Adrenal gland (tissue), 12 donors: ENCODE measurements around the gene SRBD1. TPM values are rescaled to one million over a fixed set of nuclear protein-coding genes. Genes with fewer than 3 reads are reported as not detected.

Experiments
- DNase-seq, 7 donors: peaks; one replicate each; pipeline ENCODE4 v3.0.0-alpha.2; 2019 to 2020
- H3K27ac ChIP-seq, 5 donors: fragments of 200-600 bp; sonication (generic) in 4 of 5; 1 replicate in 3 of 5; 2 replicates in 2 of 5; pipeline versions ENCODE4 v1.5.1 to v1.8.0; 2016 to 2020; ENCODE audit warnings: mild to moderate bottlenecking in 1 of 5
- H3K27me3 ChIP-seq: fragments of 200-600 bp; 2 replicates; pipeline ENCODE4 v1.8.0; 2021
- H3K36me3 ChIP-seq, 2 donors: fragments of 200-600 bp; replicated peaks in 1 of 2; 1 replicate in 1 of 2; 2 replicates in 1 of 2; pipeline versions ENCODE4 v1.5.1 to v1.8.0; 2018 to 2022
- H3K4me1 ChIP-seq, 2 donors: fragments of 200-600 bp; replicated peaks in 1 of 2; 1 replicate in 1 of 2; 2 replicates in 1 of 2; pipeline versions ENCODE4 v1.5.1 to v1.8.0; 2018 to 2021
- H3K4me3 ChIP-seq, 4 donors: fragments of 200-600 bp; sonication (generic) in 3 of 4; one replicate each; pipeline ENCODE4 v1.5.1; 2016 to 2018
- H3K9me3 ChIP-seq, 3 donors: fragments of 200-600 bp; sonication (generic) in 1 of 3; replicated peaks in 1 of 3; 1 replicate in 2 of 3; 2 replicates in 1 of 3; pipeline versions ENCODE4 v1.5.1 to v1.8.0; 2016 to 2021
- CTCF ChIP-seq, 6 experiments: fragments of 450-650 bp in 4 of 6; fragments of 200-600 bp in 2 of 6; sonication (generic) in 1 of 6; IDR thresholded peaks; 1 replicate in 5 of 6; 2 replicates in 1 of 6; pipeline versions ENCODE4 v1.5.1 to v1.8.0; 2016 to 2021; ENCODE audit warnings: antibody characterized with exemption in 6 of 6, mild to moderate bottlenecking in 2 of 6, moderate library complexity in 1 of 6
- POLR2A ChIP-seq, 2 donors: fragments of 450-650 bp; IDR thresholded peaks; one replicate each; pipeline ENCODE4 v1.6.1; 2017; ENCODE audit warnings: antibody characterized with exemption in 2 of 2, mild to moderate bottlenecking in 2 of 2, moderate library complexity in 1 of 2
- WGBS, 4 donors: extraction: QIAGEN DNeasy Blood & Tissue Kit in 2 of 4; methylation state at CpG; one replicate each; pipeline versions ENCODE4 v1.1.5 to v1.1.7; 2013 to 2017; 5-methylcytosine and 5-hydroxymethylcytosine counted together
- intact Hi-C, 2 donors: fragments of 100-400 bp; cut with DNase I; formaldehyde crosslinking; loops; one replicate each; pipeline versions ENCODE4 v1.14.1 to v1.15.0; 2022 to 2023
- polyA plus RNA-seq, 3 donors: library from polyadenylated mRNA; stranded (reverse); fragments of 200-250 nt in 2 of 3; fragments of 350-450 nt in 1 of 3; fragmentation: Illumina TruSeq in 1 of 3; extraction: RNeasy Lipid Tissue Mini Kit (QIAGEN cat#74804) in 1 of 3; gene quantifications; one replicate each; pipeline ENCODE4 v1.2.3, GENCODE V29; 2013 to 2014
- total RNA-seq, 9 donors: library from RNA; depleted of rRNA in 4 of 9; stranded (reverse); fragments of >200 nt in 4 of 9; fragments of 120-200 nt in 1 of 9; fragmentation: NEBNext Ultra II Directional in 1 of 9; extraction: Animal tissue kit (Norgen Biotek cat#: 25700) in 1 of 9; gene quantifications; one replicate each; pipeline versions ENCODE4 v1.1.0 to v1.2.4, GENCODE V29; 2013 to 2023
- donor health status: healthy with polysubstance abuse.
- donor health status: Bipolar disorder and iron deficiency.
- donor health status: DM: yes; HTN: yes; CAD: no.
- donor health status: DM: no; HTN: no; CAD: no.
- donor health status: DM: no; HTN: no; CAD: no.
- donor health status: DM: yes; HTN: yes; CAD: no.

Gene SRBD1
- total and polyA plus RNA-seq, 12 donors = 2.7 to 21.6 (median 13.8) TPM

GRCh38 chr2:45551862-45552261 lies 59.2 kb downstream of the SRBD1 start:
- intact Hi-C loops = no loop called here
- TF ChIP-seq POLR2A (IDR thresholded peaks at IDR 0.05) (no peak), CTCF (IDR thresholded peaks at IDR 0.05) (no peak)
- Histone ChIP-seq H3K4me3 (no peak overlapping the region), H3K4me1 (peaks cover 0 to 5% of the 10 kb centered on the region in 2 donors), H3K9me3 (no peaks in the 10 kb centered on the region), H3K27me3 (no peaks in the 10 kb centered on the region), H3K27ac (no peak overlapping the region), H3K36me3 (no peaks in the 10 kb centered on the region)
- 94 to 97% (median 96%) methylated on average over 5 of the region's 5 CpGs for WGBS, 4 donors
- no peak for DNase-seq

GRCh38 chr2:45545943-45546342 lies 65.1 kb downstream of the SRBD1 start:
- H3K27me3 ChIP-seq = no peaks in the 10 kb centered on the region
- TF ChIP-seq POLR2A (IDR thresholded peaks at IDR 0.05) (no peak), CTCF (IDR thresholded peaks at IDR 0.05) (no peak)
- intact Hi-C loops = no loop called here
- peaks cover 0 to 5% (median 0%) of the 10 kb centered on the region in 3 donors for H3K9me3 ChIP-seq
- no peak overlapping the region for H3K4me3 ChIP-seq
- H3K4me1 ChIP-seq = no peaks in the 10 kb centered on the region
- no peaks in the 10 kb centered on the region for H3K36me3 ChIP-seq
- DNase-seq = no peak
- H3K27ac ChIP-seq = no peak overlapping the region

GRCh38 chr2:45543257-45543656 lies 67.8 kb downstream of the SRBD1 start:
- no peak overlapping the region for H3K27ac ChIP-seq
- WGBS, 4 donors = 91 to 100% (median 95%) methylated on average over 1 of the region's 1 CpG
- no peaks in the 10 kb centered on the region for H3K27me3 ChIP-seq
- H3K36me3 ChIP-seq = peaks cover 0 to 2% of the 10 kb centered on the region in 2 donors
- peaks cover 0 to 5% (median 0%) of the 10 kb centered on the region in 3 donors for H3K9me3 ChIP-seq
- H3K4me1 ChIP-seq = no peaks in the 10 kb centered on the region
- no peak for DNase-seq
- no peak overlapping the region for H3K4me3 ChIP-seq
- TF ChIP-seq POLR2A (IDR thresholded peaks at IDR 0.05) (no peak), CTCF (IDR thresholded peaks at IDR 0.05) (no peak)
- intact Hi-C loops = no loop called here

- Histone ChIP-seq H3K36me3 (peaks cover 0 to 2% of the 10 kb centered on the region in 2 donors), H3K9me3 (peaks cover 0 to 5% (median 0%) of the 10 kb centered on the region in 3 donors), H3K27me3 (no peaks in the 10 kb centered on the region), H3K27ac (no peak overlapping the region), H3K4me3 (no peak overlapping the region), H3K4me1 (no peaks in the 10 kb centered on the region)
- intact Hi-C loops = no loop called here
- 94 to 100% (median 98%) methylated on average over 3 to 6 of the region's 6 CpGs for WGBS, 4 donors
- no peak for TF ChIP-seq POLR2A (IDR thresholded peaks at IDR 0.05)
- no peak for TF ChIP-seq CTCF (IDR thresholded peaks at IDR 0.05)
- no peak for DNase-seq
Observed at GRCh38 chr2:45542013-45542412, 69.1 kb downstream of the SRBD1 start.
